ENCODE results near the gene PAX5.

- no peak for TF ChIP-seq POLR2A (IDR thresholded peaks at IDR 0.05; ENCODE audit: insufficient read depth in 1 of 2, low read depth in 2 of 2, low read length in 2 of 2)
- no peak for TF ChIP-seq ARNTL (CRISPR knock-in tag; IDR thresholded peaks at IDR 0.05)
- TF ChIP-seq, protein P1, sequence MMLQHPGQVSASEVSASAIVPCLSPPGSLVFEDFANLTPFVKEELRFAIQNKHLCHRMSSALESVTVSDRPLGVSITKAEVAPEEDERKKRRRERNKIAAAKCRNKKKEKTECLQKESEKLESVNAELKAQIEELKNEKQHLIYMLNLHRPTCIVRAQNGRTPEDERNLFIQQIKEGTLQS (CRISPR knock-in tag; IDR thresholded peaks at IDR 0.05) = no peak
- TF ChIP-seq ESRRA (CRISPR knock-in tag; IDR thresholded peaks at IDR 0.05; ENCODE audit: low read depth) = no peak
Observed at GRCh38 chr9:36853233-36853632, 180.8 kb downstream of the PAX5 start.

Measured in HepG2 (cell line).